ENCODE results near the gene FES.

Gene FES

DNA sequence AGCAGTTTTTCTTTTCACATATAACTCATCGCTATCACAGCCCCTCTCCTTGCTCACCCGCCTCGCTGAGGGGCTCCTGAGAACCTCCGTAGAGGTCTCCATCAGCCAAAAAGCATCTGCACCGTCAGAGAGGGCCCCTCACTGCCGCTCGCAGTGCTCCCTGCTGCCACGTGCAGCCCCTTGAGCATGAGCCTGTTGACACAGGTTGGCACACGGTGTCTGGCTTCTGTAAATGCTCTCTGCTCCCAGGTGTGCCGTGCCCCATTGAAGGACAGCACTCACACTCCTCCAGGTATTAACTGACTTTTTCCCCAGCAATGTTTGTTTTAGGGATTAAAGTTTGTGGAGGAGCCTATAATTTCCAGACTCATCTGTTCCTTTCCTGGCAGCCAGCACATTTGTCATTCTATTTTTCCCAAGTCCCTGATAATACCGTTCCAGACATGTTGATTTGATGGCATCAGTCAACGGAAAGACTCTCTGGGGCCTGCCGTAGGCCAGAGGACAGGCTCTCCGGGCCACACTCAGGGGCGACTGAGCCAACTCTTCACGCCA, 18.1 kb upstream of the FES start:
- Histone ChIP-seq H3K9me3 (ENCODE audit: control insufficient read depth, insufficient read depth, low read length) (no peaks in the 10 kb centered on the region), H3K27ac (ENCODE audit: low read depth, low read length) (no peak overlapping the region), H3K4me2 (ENCODE audit: low read length) (no peak overlapping the region), H4K20me1 (ENCODE audit: control insufficient read depth, insufficient read depth, low read depth, low read length) (no peaks in the 10 kb centered on the region), H3K9me2 (replicated peaks; ENCODE audit: control insufficient read depth, low read length) (no peaks in the 10 kb centered on the region), H3F3A (ENCODE audit: control insufficient read depth, insufficient read depth) (peaks cover 15% of the 10 kb centered on the region), H3K36me3 (ENCODE audit: control insufficient read depth, low read length) (no peaks in the 10 kb centered on the region), H3K79me2 (ENCODE audit: control insufficient read depth, low read length) (no peaks in the 10 kb centered on the region), H3K4me3 (ENCODE audit: low read length) (no peak overlapping the region), H3K27me3 (ENCODE audit: control insufficient read depth, low read length) (0 out of 2 replicates have a peak, but pooled peaks cover 2% of the 10 kb centered on the region), H3K4me1 (ENCODE audit: control insufficient read depth, low read length) (peaks cover 21% of the 10 kb centered on the region)
- TF ChIP-seq, protein P1, sequence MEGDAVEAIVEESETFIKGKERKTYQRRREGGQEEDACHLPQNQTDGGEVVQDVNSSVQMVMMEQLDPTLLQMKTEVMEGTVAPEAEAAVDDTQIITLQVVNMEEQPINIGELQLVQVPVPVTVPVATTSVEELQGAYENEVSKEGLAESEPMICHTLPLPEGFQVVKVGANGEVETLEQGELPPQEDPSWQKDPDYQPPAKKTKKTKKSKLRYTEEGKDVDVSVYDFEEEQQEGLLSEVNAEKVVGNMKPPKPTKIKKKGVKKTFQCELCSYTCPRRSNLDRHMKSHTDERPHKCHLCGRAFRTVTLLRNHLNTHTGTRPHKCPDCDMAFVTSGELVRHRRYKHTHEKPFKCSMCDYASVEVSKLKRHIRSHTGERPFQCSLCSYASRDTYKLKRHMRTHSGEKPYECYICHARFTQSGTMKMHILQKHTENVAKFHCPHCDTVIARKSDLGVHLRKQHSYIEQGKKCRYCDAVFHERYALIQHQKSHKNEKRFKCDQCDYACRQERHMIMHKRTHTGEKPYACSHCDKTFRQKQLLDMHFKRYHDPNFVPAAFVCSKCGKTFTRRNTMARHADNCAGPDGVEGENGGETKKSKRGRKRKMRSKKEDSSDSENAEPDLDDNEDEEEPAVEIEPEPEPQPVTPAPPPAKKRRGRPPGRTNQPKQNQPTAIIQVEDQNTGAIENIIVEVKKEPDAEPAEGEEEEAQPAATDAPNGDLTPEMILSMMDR (IDR thresholded peaks at IDR 0.05; ENCODE audit: low read depth, low read length, poor library complexity, severe bottlenecking) = no peak
- TF ChIP-seq EZH2phosphoT487 (IDR thresholded peaks at IDR 0.05; ENCODE audit: borderline replicate concordance, low read length) = no peak

GRCh38 chr15:90866800-90867199, 17.5 kb upstream of the FES start:
- no peaks in the 10 kb centered on the region for H3K36me3 ChIP-seq (ENCODE audit: control insufficient read depth, low read length)
- H3F3A ChIP-seq (ENCODE audit: control insufficient read depth, insufficient read depth) = peaks cover 15% of the 10 kb centered on the region
- TF ChIP-seq, protein P1 (IDR thresholded peaks at IDR 0.05; ENCODE audit: low read depth, low read length, poor library complexity, severe bottlenecking) = no peak
- TF ChIP-seq EZH2phosphoT487 (IDR thresholded peaks at IDR 0.05; ENCODE audit: borderline replicate concordance, low read length) = no peak
- H3K4me1 ChIP-seq (ENCODE audit: control insufficient read depth, low read length) = peaks cover 21% of the 10 kb centered on the region
- no peak overlapping the region for H3K4me2 ChIP-seq (ENCODE audit: low read length)
- H3K27me3 ChIP-seq (ENCODE audit: control insufficient read depth, low read length) = 0 out of 2 replicates have a peak, but pooled peaks cover 2% of the 10 kb centered on the region
- no peaks in the 10 kb centered on the region for H3K9me3 ChIP-seq (ENCODE audit: control insufficient read depth, insufficient read depth, low read length)
- no peaks in the 10 kb centered on the region for H4K20me1 ChIP-seq (ENCODE audit: control insufficient read depth, insufficient read depth, low read depth, low read length)
- H3K9me2 ChIP-seq (replicated peaks; ENCODE audit: control insufficient read depth, low read length) = no peaks in the 10 kb centered on the region
- no peak overlapping the region for H3K27ac ChIP-seq (ENCODE audit: low read depth, low read length)
- H3K79me2 ChIP-seq (ENCODE audit: control insufficient read depth, low read length) = peaks cover 2% of the 10 kb centered on the region
- H3K4me3 ChIP-seq (ENCODE audit: low read length) = no peak overlapping the region

DNA sequence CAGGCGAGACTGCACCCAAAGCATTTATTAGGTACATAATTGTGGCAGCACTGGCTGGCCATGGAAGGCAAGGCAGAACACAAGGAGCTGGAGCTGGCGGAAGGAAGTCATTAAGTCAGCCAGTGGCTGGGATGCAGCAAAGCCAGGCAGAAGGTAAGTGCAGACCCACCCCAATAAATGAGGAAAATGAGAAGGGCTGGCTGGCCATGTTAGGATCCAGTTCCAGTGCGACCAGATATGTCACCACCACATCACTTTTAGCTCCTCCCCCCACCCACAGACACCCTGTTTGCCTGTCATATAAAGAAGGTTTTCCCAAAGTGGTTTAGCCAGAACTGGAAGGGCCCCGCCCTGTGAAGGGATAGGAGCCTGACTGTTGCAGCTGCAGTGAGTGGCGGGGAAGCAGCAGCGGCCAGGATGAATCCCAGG, 16.0 kb upstream of the FES start, which contains the start of gene FURIN:
FURIN (plus strand) TSS at position 328 of the 429 bp plus-strand sequence. CDS start 7,153 bp downstream, outside the sequence.
- peaks cover 15% of the 10 kb centered on the region for H3F3A ChIP-seq (ENCODE audit: control insufficient read depth, insufficient read depth)

More for the DNA sequence above, 16.0 kb upstream of the FES start, which contains the start of gene FURIN:
- Histone ChIP-seq H3K4me1 (ENCODE audit: control insufficient read depth, low read length) (peaks cover 32% of the 10 kb centered on the region), H3K4me2 (ENCODE audit: low read length) (peak within 1 kb of the TSS; percentile 74; the same call in 1 of the 2 replicates), H4K20me1 (ENCODE audit: control insufficient read depth, insufficient read depth, low read depth, low read length) (no peaks in the 10 kb centered on the region), H3K27ac (ENCODE audit: low read depth, low read length) (0 out of 2 replicates have a peak within 1 kb of the TSS, but pooled peaks have one; percentile 12), H3K4me3 (ENCODE audit: low read length) (no peak within 1 kb of the TSS), H3K36me3 (ENCODE audit: control insufficient read depth, low read length) (no peaks in the 10 kb centered on the region), H3K9me2 (replicated peaks; ENCODE audit: control insufficient read depth, low read length) (no peaks in the 10 kb centered on the region), H3K27me3 (ENCODE audit: control insufficient read depth, low read length) (0 out of 2 replicates have a peak, but pooled peaks cover 2% of the 10 kb centered on the region), H3K79me2 (ENCODE audit: control insufficient read depth, low read length) (peaks cover 17% of the 10 kb centered on the region), H3K9me3 (ENCODE audit: control insufficient read depth, insufficient read depth, low read length) (no peaks in the 10 kb centered on the region)
- TF ChIP-seq, protein P1 (IDR thresholded peaks at IDR 0.05; ENCODE audit: low read depth, low read length, poor library complexity, severe bottlenecking) = no peak
- TF ChIP-seq EZH2phosphoT487 (IDR thresholded peaks at IDR 0.05; ENCODE audit: borderline replicate concordance, low read length) = no peak

Measured in DOHH2 (cell line).